Raji (cell line): ENCODE results near the gene PCDHA6.

ENCODE experiments used
- POLR2A ChIP-seq: IDR thresholded peaks from 2 replicates; pipeline ENCODE4 v1.6.1; 2011; ENCODE audit warnings: low read depth, low read length, control low read depth; ENCODE audit not compliant: insufficient read depth

Gene PCDHA6, protein sequence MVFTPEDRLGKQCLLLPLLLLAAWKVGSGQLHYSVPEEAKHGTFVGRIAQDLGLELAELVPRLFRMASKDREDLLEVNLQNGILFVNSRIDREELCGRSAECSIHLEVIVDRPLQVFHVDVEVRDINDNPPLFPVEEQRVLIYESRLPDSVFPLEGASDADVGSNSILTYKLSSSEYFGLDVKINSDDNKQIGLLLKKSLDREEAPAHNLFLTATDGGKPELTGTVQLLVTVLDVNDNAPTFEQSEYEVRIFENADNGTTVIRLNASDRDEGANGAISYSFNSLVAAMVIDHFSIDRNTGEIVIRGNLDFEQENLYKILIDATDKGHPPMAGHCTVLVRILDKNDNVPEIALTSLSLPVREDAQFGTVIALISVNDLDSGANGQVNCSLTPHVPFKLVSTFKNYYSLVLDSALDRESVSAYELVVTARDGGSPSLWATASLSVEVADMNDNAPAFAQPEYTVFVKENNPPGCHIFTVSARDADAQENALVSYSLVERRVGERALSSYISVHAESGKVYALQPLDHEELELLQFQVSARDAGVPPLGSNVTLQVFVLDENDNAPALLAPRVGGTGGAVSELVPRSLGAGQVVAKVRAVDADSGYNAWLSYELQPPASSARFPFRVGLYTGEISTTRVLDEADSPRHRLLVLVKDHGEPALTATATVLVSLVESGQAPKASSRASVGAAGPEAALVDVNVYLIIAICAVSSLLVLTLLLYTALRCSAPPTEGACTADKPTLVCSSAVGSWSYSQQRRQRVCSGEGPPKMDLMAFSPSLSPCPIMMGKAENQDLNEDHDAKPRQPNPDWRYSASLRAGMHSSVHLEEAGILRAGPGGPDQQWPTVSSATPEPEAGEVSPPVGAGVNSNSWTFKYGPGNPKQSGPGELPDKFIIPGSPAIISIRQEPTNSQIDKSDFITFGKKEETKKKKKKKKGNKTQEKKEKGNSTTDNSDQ

DNA sequence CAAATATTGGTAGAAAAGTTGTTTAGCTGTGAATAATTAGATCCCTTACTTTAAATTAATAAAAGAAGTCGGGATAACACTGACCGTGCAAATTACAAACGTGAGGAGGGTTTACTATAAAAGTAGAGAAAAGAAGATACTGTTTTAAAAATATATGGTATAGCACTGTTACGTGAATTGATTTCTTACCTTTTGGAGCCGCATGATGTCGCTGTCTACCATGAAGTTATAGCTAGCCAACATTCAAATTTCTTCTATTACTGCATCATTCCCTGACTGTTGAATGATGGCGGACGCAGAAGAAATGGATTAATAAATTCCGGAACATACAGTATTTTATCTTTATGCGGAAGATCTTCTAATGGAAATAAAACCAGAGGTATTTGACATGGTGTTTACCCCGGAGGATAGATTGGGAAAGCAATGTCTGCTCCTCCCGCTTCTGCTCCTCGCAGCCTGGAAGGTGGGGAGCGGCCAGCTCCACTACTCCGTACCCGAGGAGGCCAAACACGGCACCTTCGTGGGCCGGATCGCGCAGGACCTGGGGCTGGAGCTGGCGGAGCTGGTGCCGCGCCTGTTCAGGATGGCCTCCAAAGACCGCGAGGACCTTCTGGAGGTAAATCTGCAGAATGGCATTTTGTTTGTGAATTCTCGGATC is at the start of gene PCDHA6:
TSS of gene PCDHA6 (plus strand) at position 257 of the 658 bp plus-strand sequence. CDS start at position 389, 132 bp downstream.
- no peak for TF ChIP-seq POLR2A

DNA sequence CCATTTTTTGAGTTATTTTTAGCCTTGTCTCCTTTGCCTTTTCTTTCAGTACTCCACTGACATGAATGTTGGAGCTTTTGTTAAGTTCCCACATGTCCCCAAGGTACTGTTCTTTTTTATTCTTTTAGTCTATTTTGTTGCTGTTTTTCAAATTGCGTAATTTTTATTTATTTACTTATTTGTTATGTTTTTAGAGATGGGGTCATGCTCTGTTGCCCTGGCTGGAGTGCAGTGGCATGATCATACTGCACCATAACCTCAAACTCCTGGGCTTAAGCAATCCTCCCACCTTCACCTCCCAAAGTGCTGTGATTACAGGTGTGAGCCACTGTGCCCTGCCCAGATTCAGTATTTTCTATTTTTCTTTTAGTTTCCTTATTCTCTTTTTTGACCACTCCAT is 47.2 kb upstream of the PCDHA6 start:
- no peak for TF ChIP-seq POLR2A

DNA sequence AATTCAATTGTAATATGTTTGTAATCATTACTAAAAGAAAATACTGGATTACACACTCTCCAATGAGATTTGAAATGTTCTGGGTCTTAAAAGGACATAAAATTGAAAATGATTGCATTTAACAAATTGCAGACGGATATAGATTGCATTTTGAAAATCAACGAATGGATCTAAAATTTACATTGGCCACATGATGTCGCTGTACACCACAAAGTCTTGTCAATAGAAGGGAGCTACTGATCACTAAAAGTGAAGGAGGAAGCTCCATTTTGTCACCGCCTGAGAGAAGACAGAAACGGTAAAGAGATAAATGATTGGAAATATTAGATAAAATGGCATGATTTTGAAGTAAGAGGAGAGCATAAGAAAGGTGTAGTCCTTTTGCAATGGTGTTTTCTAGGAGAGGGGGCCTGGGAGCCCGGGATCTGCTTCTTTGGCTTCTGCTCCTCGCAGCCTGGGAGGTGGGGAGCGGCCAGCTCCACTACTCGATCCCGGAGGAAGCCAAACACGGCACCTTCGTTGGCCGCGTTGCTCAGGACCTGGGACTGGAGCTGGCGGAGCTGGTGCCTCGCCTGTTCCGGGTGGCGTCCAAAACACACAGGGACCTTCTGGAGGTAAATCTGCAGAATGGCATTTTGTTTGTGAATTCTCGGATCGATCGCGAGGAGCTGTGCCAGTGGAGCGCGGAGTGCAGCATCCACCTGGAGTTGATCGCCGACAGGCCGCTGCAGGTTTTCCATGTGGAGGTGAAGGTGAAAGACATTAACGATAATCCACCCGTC is 41.7 kb upstream of the PCDHA6 start, which contains the start of gene PCDHA1:
TSS of gene PCDHA1 (plus strand) at position 236 of the 782 bp plus-strand sequence.
- TF ChIP-seq POLR2A, result no peak

DNA sequence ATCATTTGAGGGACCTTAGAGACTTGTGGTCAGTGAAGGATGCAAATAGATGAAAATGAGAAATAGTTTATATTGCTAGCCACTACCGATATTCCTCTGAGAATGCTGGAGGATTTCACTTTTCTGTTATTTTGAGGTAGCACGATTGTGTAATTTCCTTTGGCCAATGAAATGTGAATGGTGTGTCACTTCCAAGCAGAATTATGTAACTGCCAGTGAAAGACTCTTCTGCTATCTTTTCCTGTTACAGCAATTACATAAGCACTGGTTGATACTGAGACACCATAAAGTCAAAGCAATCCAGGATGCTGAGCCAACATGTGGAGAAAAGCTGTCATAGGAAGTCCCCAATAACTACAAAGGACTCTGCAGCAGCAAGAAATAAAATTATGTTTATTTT is 36.7 kb upstream of the PCDHA6 start:
- TF ChIP-seq POLR2A, result no peak

DNA sequence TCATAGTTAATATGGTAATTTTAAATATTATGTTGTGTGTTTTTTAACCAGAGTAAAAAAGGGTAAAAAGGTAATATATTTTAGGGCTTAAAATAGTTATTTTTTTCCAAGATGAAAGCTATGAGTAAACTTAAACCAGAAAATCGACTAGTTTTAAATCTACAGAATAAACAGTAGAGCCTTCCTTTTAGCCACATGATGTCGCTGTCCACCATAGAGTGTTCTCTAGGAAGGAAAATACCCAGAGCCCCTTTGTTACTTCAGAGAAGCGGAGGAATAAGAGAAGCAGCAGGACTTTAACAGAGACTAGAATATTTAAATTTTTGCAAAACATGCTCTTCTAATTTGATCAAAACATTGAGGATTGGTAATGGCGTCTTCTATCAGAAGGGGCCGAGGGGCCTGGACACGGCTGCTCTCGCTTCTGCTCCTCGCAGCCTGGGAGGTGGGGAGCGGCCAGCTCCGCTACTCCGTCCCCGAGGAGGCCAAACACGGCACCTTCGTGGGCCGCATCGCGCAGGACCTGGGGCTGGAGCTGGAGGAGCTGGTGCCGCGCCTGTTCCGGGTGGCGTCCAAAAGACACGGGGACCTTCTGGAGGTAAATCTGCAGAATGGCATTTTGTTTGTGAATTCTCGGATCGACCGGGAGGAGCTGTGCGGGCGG is 33.0 kb upstream of the PCDHA6 start, which contains the start of gene PCDHA2:
TSS of gene PCDHA2 (plus strand) at position 258 of the 664 bp plus-strand sequence.
- no peak for TF ChIP-seq POLR2A

DNA sequence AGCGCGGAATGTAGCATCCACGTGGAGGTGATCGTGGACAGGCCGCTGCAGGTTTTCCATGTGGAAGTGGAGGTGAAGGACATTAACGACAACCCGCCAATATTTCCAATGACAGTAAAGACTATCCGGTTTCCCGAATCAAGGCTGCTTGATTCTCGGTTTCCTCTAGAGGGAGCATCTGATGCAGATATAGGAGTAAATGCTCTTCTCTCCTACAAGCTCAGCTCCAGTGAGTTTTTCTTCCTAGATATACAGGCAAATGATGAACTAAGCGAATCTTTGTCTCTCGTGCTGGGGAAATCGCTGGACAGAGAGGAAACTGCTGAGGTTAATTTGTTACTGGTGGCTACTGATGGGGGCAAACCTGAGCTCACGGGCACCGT is 32.5 kb upstream of the PCDHA6 start:
- TF ChIP-seq POLR2A, result no peak

DNA sequence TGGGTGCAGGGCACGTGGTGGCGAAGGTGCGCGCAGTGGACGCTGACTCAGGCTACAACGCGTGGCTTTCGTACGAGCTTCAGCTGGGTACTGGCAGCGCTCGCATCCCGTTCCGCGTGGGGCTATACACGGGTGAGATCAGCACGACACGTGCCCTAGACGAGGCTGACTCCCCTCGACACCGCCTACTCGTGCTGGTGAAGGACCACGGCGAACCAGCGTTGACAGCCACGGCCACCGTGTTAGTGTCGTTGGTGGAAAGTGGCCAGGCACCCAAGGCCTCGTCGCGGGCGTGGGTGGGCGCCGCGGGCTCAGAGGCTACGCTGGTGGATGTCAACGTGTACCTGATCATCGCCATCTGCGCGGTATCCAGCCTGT is 31.1 kb upstream of the PCDHA6 start:
- no peak for TF ChIP-seq POLR2A

DNA sequence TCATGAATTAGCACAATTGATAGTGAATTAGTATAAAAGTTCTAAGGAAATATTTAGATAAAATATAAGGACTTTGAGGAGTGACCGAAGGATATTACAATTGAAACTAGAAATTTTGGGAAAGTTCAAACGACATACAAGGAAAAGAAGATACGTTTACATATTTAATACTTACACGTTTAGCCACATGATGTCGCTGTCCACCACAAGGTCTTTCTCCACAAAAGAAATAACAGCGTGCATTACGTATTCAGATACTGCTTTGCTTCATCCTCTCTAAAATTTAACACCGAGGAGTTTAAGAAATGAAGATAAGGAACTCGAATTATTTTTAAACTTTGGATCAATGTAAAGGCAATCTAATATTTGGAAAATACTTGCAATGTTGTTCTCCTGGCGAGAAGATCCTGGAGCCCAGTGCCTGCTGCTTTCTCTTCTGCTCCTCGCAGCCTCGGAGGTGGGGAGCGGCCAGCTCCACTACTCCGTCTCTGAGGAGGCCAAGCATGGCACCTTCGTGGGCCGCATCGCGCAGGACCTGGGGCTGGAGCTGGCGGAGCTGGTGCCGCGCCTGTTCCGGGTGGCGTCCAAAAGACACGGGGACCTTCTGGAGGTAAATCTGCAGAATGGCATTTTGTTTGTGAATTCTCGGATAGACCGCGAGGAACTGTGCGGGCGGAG is 26.8 kb upstream of the PCDHA6 start, which contains the start of gene PCDHA3:
TSS of gene PCDHA3 (plus strand) at position 242 of the 678 bp plus-strand sequence.
- TF ChIP-seq POLR2A, result no peak

DNA sequence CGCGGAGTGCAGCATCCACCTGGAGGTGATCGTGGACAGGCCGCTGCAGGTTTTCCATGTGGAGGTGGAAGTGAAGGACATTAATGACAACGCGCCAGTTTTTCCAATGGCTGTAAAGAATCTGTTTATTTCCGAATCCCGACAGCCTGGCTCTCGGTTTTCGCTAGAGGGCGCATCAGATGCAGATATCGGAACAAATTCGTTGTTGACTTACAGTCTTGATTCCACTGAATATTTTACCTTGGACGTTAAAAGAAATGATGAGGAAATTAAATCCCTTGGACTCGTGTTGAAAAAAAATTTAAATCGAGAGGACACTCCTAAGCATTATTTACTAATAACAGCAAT is 26.3 kb upstream of the PCDHA6 start:
- no peak for TF ChIP-seq POLR2A

DNA sequence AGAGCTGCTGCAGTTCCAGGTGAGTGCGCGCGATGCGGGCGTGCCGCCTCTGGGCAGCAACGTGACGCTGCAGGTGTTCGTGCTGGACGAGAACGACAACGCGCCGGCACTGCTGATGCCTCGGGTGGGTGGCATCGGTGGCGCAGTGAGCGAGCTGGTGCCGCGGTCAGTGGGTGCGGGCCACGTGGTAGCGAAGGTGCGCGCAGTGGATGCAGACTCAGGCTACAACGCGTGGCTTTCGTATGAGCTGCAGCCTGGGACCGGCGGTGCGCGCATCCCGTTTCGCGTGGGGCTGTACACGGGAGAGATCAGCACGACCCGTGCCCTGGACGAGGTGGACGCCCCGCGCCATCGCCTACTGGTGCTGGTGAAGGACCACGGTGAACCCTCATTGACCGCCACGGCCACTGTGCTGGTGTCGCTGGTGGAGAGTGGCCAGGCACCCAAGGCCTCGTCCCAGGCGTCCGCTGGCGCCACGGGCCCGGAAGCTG is 24.9 kb upstream of the PCDHA6 start:
- no peak for TF ChIP-seq POLR2A

DNA sequence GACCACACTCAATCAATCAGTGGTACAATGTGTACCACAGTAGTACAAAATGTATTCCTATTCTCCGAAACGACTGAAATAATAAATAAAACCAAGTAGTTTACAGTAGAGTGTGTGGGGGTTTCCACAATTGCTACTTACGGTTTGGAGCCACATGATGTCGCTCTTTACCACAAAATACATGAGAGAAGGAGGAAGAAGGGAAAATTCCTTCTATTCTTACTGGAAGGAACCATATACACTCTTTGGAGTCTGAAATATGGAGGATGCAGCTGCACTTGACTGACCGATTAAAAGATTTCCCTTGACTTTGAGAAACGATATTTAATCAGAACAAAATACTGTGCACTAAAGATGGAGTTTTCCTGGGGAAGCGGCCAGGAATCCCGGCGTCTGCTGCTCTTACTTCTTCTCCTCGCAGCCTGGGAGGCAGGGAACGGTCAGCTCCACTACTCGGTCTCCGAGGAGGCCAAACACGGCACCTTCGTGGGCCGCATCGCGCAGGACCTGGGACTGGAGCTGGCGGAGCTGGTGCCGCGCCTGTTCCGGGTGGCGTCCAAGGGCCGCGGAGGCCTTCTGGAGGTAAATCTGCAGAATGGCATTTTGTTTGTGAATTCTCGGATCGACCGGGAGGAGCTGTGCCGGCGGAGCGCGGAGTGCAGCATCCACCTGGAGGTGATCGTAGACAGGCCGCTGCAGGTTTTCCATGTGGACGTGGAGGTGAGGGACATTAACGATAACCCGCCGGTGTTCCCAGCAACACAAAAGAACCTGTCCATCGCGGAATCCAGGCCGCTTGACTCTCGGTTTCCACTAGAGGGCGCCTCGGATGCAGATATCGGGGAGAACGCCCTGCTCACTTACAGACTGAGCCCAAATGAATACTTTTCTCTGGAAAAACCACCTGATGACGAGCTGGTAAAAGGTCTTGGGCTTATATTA is 20.7 kb upstream of the PCDHA6 start, which contains the start of gene PCDHA4:
TSS of gene PCDHA4 (plus strand) at position 235 of the 942 bp plus-strand sequence.
- TF ChIP-seq POLR2A, result no peak

DNA sequence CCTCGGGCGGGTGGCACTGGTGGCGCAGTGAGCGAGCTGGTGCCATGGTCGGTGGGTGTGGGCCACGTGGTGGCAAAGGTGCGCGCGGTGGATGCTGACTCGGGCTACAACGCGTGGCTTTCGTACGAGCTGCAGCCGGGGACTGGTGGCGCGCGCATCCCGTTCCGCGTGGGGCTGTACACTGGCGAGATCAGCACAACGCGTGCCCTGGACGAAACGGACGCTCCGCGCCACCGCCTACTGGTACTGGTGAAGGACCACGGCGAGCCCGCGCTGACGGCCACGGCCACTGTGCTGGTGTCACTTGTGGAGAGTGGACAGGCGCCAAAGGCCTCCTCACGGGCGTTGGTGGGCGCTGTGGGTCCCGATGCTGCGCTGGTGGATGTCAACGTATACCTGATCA is 18.9 kb upstream of the PCDHA6 start:
- no peak for TF ChIP-seq POLR2A
